Panc1 (cell line): ENCODE measurements around the gene PRXL2B. TPM values are rescaled to one million over a fixed set of nuclear protein-coding genes. Genes with fewer than 3 reads are reported as not detected.

Experiments
- ATAC-seq: fragments of 200-7000 bp; cut with Tn5 transposase; 2 replicates; pipeline ENCODE4 v1.9.1; 2020; ENCODE audit warnings: mild to moderate bottlenecking, moderate library complexity
- BruUV-seq: library from RNA; stranded (reverse); fragments of 400-500 nt; replicated peaks from 2 replicates; lab custom pipeline; 2021; lab: Mats Ljungman, UMichigan
- CTCF ChIA-PET: fragments of 300-600 bp; sonication (Branson Sonifier 250); formaldehyde crosslinking; loops from one replicate; lab custom pipeline; 2022; ENCODE audit warnings: antibody characterized with exemption; lab: Charles Lee
- POLR2A ChIA-PET: fragments of 300-600 bp; sonication (Branson Sonifier 250); formaldehyde crosslinking; loops from one replicate; lab custom pipeline; 2022; ENCODE audit warnings: antibody characterized with exemption; lab: Charles Lee
- DNase-seq: peaks from one replicate; pipeline ENCODE4 v3.0.0-alpha.2; 2010; ENCODE audit warnings: low read depth, low spot score
- H3K27ac ChIP-seq: 2 replicates; pipeline ENCODE4 v1.5.1; 2011; ENCODE audit warnings: mild to moderate bottlenecking, low read length, inconsistent platforms
- H3K27me3 ChIP-seq: fragments of 200-500 bp; sonication (Bioruptor generic); 2 replicates; pipeline ENCODE4 v1.6.0; 2014; ENCODE audit warnings: low read length, inconsistent platforms; ENCODE audit not compliant: control insufficient read depth, insufficient read depth
- H3K36me3 ChIP-seq: fragments of 200-500 bp; sonication (Bioruptor generic); 2 replicates; pipeline ENCODE4 v1.5.1; 2014; ENCODE audit warnings: inconsistent platforms, mild to moderate bottlenecking, low read length, moderate library complexity; ENCODE audit not compliant: control insufficient read depth, insufficient read depth
- H3K4me1 ChIP-seq: 2 replicates; pipeline ENCODE4 v1.5.1; 2011; ENCODE audit warnings: inconsistent platforms, mild to moderate bottlenecking, low read length, moderate library complexity; ENCODE audit not compliant: control insufficient read depth, insufficient read depth
- H3K4me3 ChIP-seq, 2 experiments: 2 replicates each; pipeline ENCODE4 v1.5.1; 2011 to 2012; ENCODE audit warnings: low read depth in 2 of 2, low read length in 2 of 2, mild to moderate bottlenecking in 2 of 2, inconsistent platforms in 1 of 2, moderate library complexity in 1 of 2
- H3K9me3 ChIP-seq: fragments of 200-500 bp; sonication (Bioruptor generic); 2 replicates; pipeline ENCODE4 v1.5.1; 2014; ENCODE audit warnings: low read depth, mild to moderate bottlenecking, inconsistent platforms, low read length, moderate library complexity; ENCODE audit not compliant: control insufficient read depth, insufficient read depth
- CTCF ChIP-seq: fragments of 450-650 bp; IDR thresholded peaks from 2 replicates; pipeline ENCODE4 v1.5.1; 2017; ENCODE audit warnings: mild to moderate bottlenecking
- POLR2AphosphoS5 ChIP-seq: IDR thresholded peaks from 2 replicates; pipeline ENCODE4 v1.6.1; 2012; ENCODE audit warnings: mild to moderate bottlenecking, low read depth, low read length, moderate library complexity
- REST ChIP-seq, 2 experiments: IDR thresholded peaks; 2 replicates each; pipeline ENCODE4 v1.6.1; 2011 to 2012; ENCODE audit warnings: low read depth in 2 of 2, control low read depth in 1 of 2, low read length in 1 of 2, mild to moderate bottlenecking in 1 of 2, moderate library complexity in 1 of 2; ENCODE audit not compliant: insufficient read depth in 1 of 2
- SIN3A ChIP-seq: IDR thresholded peaks from 2 replicates; pipeline ENCODE4 v1.6.1; 2012; ENCODE audit warnings: low read depth, mild to moderate bottlenecking, low read length, moderate library complexity, borderline replicate concordance; ENCODE audit not compliant: insufficient read depth
- TCF7L2 ChIP-seq: IDR thresholded peaks from 2 replicates; pipeline ENCODE4 v1.6.1; 2011; ENCODE audit warnings: mild to moderate bottlenecking, low read depth, low read length, inconsistent platforms
- in situ Hi-C: cut with HindIII; loops from 2 replicates; pipeline ENCODE4 v1.10.0; 2016; ENCODE audit warnings: low sequenced_read_pairs, low pct_unique_long_range_greater_than_20kb
- intact Hi-C: fragments of 100-400 bp; cut with micrococcal nuclease; formaldehyde crosslinking; loops from one replicate; pipeline ENCODE4 v1.10.0; 2022; ENCODE audit not compliant: unreplicated experiment
- total RNA-seq: library from RNA; stranded (reverse); gene quantifications from one replicate; pipeline ENCODE4 v1.2.1, GENCODE V29; 2021; ENCODE audit not compliant: unreplicated experiment

Gene PRXL2B
- total RNA-seq, 1 experiment from 2014 or later, result 17.0 TPM

GRCh38 chr1:2584686-2585317 is 1.8 kb upstream of the PRXL2B start:
- intact Hi-C loops, result no loop called here
- DNase-seq, result no peak
- Histone ChIP-seq H3K36me3 (no peaks in the 10 kb centered on the region; the same call in 1 of the 2 replicates), H3K4me1 (peaks cover 17% of the 10 kb centered on the region), H3K9me3 (no peaks in the 10 kb centered on the region), H3K4me3 (peak overlapping the region in 1 of 2 experiments; percentile 61; a peak in 1 of 4 replicates), H3K27ac (no peak overlapping the region), H3K27me3 (no peaks in the 10 kb centered on the region)
- TF ChIP-seq REST (IDR thresholded peaks at IDR 0.05; ENCODE audit: insufficient read depth in 1 of 2, low read depth in 2 of 2, low read length in 1 of 2) (no peak), CTCF (no peak), TCF7L2 (no peak), SIN3A (no peak), POLR2AphosphoS5 (no peak)
- in situ Hi-C loops, result no loop called here
- ChIA-PET CTCF (no interaction called here), POLR2A (no interaction called here)
- ATAC-seq, result no peak
- BruUV-seq, result no TSS peak

- no peak for ATAC-seq
- Histone ChIP-seq H3K9me3 (no peaks in the 10 kb centered on the region), H3K27ac (peak overlapping the region; percentile 82), H3K4me3 (peak overlapping the region; percentile 61 to 83), H3K4me1 (peaks cover 17% of the 10 kb centered on the region), H3K27me3 (no peaks in the 10 kb centered on the region), H3K36me3 (no peaks in the 10 kb centered on the region; the same call in 1 of the 2 replicates)
- no peak for DNase-seq
- BruUV-seq, result TSS peak; percentile 85
- intact Hi-C loops, result no loop called here
- in situ Hi-C loops, result no loop called here
- TF ChIP-seq SIN3A (no peak), CTCF (no peak), TCF7L2 (no peak), POLR2AphosphoS5 (no peak), REST (IDR thresholded peaks at IDR 0.05; ENCODE audit: insufficient read depth in 1 of 2, low read depth in 2 of 2, low read length in 1 of 2) (no peak)
- ChIA-PET CTCF (interaction anchor here (0.6 to 0.7 kb wide), 4 partner anchors 15 to 550 kb away, joined by 3 to 6 read pairs (median 4); no protein-coding TSS in a partner anchor), POLR2A (interaction anchor here (0.6 kb wide), 1 partner anchor 53 kb away, joined by 3 read pairs; no protein-coding TSS in a partner anchor)
These were observed 1.1 kb upstream of the PRXL2B start for GRCh38 chr1:2585318-2586092.
